ENCODE results near the gene DHH. TPM values are rescaled to one million over a fixed set of nuclear protein-coding genes. Genes with fewer than 3 reads are reported as not detected.

Gene DHH
- total and polyA plus RNA-seq, 2 experiments from 2014 or later: not detected

DNA sequence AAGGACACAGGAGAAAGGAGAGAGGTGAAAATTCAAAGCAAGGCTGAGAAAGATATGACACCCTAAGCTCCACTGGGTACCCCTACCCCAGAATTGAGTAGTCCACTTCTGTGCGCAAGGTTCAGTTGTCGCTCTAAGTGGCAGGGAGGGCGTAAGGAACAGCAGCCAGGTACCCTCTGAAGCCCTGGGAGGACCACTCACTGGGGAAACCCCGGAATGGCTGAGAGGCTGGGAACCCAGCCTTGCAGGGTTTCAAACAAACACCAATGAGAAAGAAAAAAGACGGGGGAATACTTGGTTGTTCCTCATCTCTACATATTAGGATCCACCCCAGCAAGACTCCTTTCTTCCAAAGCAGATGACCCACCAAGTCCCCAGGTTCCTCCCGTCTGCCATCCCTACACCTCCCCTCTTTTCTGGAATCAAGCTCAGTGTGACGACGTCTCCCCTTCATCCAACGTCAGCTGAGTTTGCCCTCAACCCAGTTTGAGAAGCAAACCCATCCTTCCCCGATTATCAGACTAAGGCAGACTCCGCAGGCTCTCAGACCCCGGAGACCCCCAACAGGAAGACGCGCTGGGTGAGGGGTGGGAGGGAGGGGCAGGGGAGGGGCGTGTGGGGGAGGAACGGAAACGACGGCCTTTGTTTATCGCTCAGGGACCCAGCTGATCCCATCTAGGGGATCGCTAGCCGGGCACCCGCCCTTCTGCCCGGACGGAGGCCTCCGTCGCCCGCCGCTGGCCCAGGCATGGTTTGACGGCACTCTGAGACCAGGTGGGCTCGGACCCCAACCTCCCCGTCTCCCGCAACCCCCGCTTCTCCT, 15.3 kb upstream of the DHH start:
- no peaks in the 10 kb centered on the region for H3K9me2 ChIP-seq (replicated peaks; ENCODE audit: insufficient read depth)
- no peaks in the 10 kb centered on the region for H3K27me3 ChIP-seq
- H4K20me1 ChIP-seq (ENCODE audit: insufficient read depth, poor library complexity, severe bottlenecking): peaks cover 31% of the 10 kb centered on the region
- H2AFZ ChIP-seq: peak overlapping the region; percentile 36
- H3K9me3 ChIP-seq (ENCODE audit: low read depth): no peaks in the 10 kb centered on the region
- no peaks in the 10 kb centered on the region for H3K36me3 ChIP-seq (replicated peaks; ENCODE audit: insufficient read depth, low read depth)
- TF ChIP-seq, protein P1, sequence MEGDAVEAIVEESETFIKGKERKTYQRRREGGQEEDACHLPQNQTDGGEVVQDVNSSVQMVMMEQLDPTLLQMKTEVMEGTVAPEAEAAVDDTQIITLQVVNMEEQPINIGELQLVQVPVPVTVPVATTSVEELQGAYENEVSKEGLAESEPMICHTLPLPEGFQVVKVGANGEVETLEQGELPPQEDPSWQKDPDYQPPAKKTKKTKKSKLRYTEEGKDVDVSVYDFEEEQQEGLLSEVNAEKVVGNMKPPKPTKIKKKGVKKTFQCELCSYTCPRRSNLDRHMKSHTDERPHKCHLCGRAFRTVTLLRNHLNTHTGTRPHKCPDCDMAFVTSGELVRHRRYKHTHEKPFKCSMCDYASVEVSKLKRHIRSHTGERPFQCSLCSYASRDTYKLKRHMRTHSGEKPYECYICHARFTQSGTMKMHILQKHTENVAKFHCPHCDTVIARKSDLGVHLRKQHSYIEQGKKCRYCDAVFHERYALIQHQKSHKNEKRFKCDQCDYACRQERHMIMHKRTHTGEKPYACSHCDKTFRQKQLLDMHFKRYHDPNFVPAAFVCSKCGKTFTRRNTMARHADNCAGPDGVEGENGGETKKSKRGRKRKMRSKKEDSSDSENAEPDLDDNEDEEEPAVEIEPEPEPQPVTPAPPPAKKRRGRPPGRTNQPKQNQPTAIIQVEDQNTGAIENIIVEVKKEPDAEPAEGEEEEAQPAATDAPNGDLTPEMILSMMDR (IDR thresholded peaks at IDR 0.05; ENCODE audit: poor library complexity): no peak
- TF ChIP-seq EZH2 (IDR thresholded peaks at IDR 0.05; ENCODE audit: borderline replicate concordance): no peak
- TF ChIP-seq EZH2phosphoT487 (IDR thresholded peaks at IDR 0.05; ENCODE audit: low read depth, severe bottlenecking, unreplicated experiment): no peak
- 14% methylated on average over 15 of the region's 33 CpGs for WGBS (ENCODE audit: low lambda C conversion rate, missing lambda C conversion rate)
- peak overlapping the region; percentile 95 for H3K27ac ChIP-seq
- peaks cover 47% of the 10 kb centered on the region for H3K79me2 ChIP-seq
- H3K4me2 ChIP-seq: peak overlapping the region; percentile 95
- H3K4me1 ChIP-seq (ENCODE audit: insufficient read depth): peaks cover 18% of the 10 kb centered on the region
- peak overlapping the region; percentile 45 for H3K4me3 ChIP-seq
- peak; percentile 55 for DNase-seq (ENCODE audit: low spot score)

DNA sequence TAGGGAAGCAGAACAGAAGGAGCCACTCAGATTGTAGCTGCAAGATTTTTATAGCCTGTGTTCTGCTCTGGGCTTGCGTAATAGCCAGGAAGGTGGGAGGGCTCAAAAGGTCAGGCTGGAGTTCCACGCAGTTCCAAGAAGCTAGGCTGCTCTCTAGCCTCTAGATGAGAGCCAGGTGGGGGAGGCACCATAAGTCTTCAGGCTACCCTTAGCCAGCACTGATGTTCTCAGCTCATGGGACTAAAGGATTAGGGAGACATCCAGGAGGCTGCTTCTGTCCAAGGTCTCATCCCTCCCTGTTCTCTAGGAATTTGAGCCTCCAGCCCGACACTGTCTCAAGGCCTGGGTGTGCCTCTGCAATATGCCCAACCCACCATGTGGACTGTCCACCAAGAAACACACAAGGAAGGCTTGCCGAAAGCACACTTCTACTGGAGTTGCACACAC, 14.4 kb upstream of the DHH start:
- Histone ChIP-seq H3K79me2 (peaks cover 50% of the 10 kb centered on the region), H3K4me1 (ENCODE audit: insufficient read depth) (peaks cover 18% of the 10 kb centered on the region), H4K20me1 (ENCODE audit: insufficient read depth, poor library complexity, severe bottlenecking) (peaks cover 36% of the 10 kb centered on the region), H3K9me2 (replicated peaks; ENCODE audit: insufficient read depth) (no peaks in the 10 kb centered on the region), H3K4me3 (peak overlapping the region; percentile 45), H3K27ac (peak overlapping the region; percentile 95), H3K4me2 (peak overlapping the region; percentile 95), H3K9me3 (ENCODE audit: low read depth) (no peaks in the 10 kb centered on the region), H2AFZ (no peak overlapping the region), H3K36me3 (replicated peaks; ENCODE audit: insufficient read depth, low read depth) (no peaks in the 10 kb centered on the region), H3K27me3 (no peaks in the 10 kb centered on the region)
- DNase-seq (ENCODE audit: low spot score): peak; percentile 73
- TF ChIP-seq EZH2 (IDR thresholded peaks at IDR 0.05; ENCODE audit: borderline replicate concordance) (no peak), EZH2phosphoT487 (IDR thresholded peaks at IDR 0.05; ENCODE audit: low read depth, severe bottlenecking, unreplicated experiment) (no peak)
- TF ChIP-seq, protein P1 (IDR thresholded peaks at IDR 0.05; ENCODE audit: poor library complexity): no peak
- WGBS (ENCODE audit: low lambda C conversion rate, missing lambda C conversion rate): 21% methylated on average over 4 of the region's 4 CpGs

DNA sequence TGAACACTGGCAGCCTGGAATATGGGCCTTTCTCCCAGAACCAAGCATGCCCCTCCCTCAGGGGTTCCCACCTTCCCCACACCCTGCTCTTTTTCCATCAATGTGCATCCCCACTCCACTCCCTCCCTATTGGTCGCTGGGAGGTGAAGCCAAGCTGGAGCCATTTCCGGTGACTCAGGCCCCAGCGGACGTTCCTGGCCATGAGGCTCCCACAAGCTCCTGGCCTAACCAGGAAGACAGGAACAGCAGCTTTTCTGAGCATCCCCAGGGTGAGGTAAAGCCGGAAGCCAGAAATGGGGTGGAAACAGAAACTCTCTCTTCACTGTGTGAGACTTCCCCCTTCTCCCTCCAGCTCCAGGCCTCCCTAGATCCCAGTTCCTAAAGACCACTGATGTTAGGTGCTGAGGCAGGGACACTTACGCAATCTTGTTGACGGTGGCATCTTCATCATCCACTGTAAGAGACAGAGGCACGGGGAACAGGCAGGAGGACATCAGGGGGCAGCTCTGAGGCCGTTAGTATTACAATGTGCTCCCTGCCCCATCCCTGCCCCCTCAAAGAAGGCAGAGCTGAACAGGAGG, 11.0 kb upstream of the DHH start:
- Histone ChIP-seq H3K4me2 (no peak overlapping the region), H4K20me1 (ENCODE audit: insufficient read depth, poor library complexity, severe bottlenecking) (peaks cover 36% of the 10 kb centered on the region), H3K9me3 (ENCODE audit: low read depth) (no peaks in the 10 kb centered on the region), H3K4me3 (no peak overlapping the region), H3K27ac (peak overlapping the region; percentile 55), H3K79me2 (peaks cover 50% of the 10 kb centered on the region), H3K9me2 (replicated peaks; ENCODE audit: insufficient read depth) (no peaks in the 10 kb centered on the region), H2AFZ (no peak overlapping the region), H3K36me3 (replicated peaks; ENCODE audit: insufficient read depth, low read depth) (no peaks in the 10 kb centered on the region), H3K27me3 (no peaks in the 10 kb centered on the region), H3K4me1 (ENCODE audit: insufficient read depth) (peaks cover 18% of the 10 kb centered on the region)
- no peak for TF ChIP-seq EZH2 (IDR thresholded peaks at IDR 0.05; ENCODE audit: borderline replicate concordance)
- TF ChIP-seq, protein P1 (IDR thresholded peaks at IDR 0.05; ENCODE audit: poor library complexity): no peak
- no peak for TF ChIP-seq EZH2phosphoT487 (IDR thresholded peaks at IDR 0.05; ENCODE audit: low read depth, severe bottlenecking, unreplicated experiment)
- 85% methylated on average over 9 of the region's 9 CpGs for WGBS (ENCODE audit: low lambda C conversion rate, missing lambda C conversion rate)
- DNase-seq (ENCODE audit: low spot score): no peak
